PC-3 (cell line): ENCODE results near the gene DCHS1. TPM values are rescaled to one million over a fixed set of nuclear protein-coding genes. Genes with fewer than 3 reads are reported as not detected.

Experiments
- ATAC-seq: fragments of 200-7000 bp; cut with Tn5 transposase; 2 replicates; pipeline ENCODE4 v1.9.1; 2020; ENCODE audit warnings: mild to moderate bottlenecking, moderate library complexity
- BruUV-seq: library from RNA; stranded (reverse); fragments of 400-500 nt; replicated peaks from 2 replicates; lab custom pipeline; 2021; lab: Mats Ljungman, UMichigan
- CTCF ChIA-PET: fragments of 300-600 bp; sonication (Branson Sonifier 250); formaldehyde crosslinking; loops from one replicate; lab custom pipeline; 2022; ENCODE audit warnings: antibody characterized with exemption; lab: Charles Lee
- POLR2A ChIA-PET: fragments of 300-600 bp; sonication (Branson Sonifier 250); formaldehyde crosslinking; loops from one replicate; lab custom pipeline; 2022; ENCODE audit warnings: antibody characterized with exemption; ENCODE audit not compliant: unreplicated experiment; lab: Charles Lee
- DNase-seq: peaks from one replicate; pipeline ENCODE4 v3.0.0-alpha.2; 2015
- H2AFZ ChIP-seq: fragments of 300-600 bp; sonication (generic); 2 replicates; pipeline ENCODE4 v1.6.0; 2016; ENCODE audit warnings: antibody characterized with exemption, low read length
- H3F3A ChIP-seq: fragments of 300-600 bp; sonication (generic); one replicate; pipeline ENCODE4 v1.6.0; 2017; ENCODE audit warnings: antibody characterized with exemption, low read length, control low read depth, mild to moderate bottlenecking; ENCODE audit not compliant: unreplicated experiment
- H3K27ac ChIP-seq: fragments of 300-600 bp; sonication (generic); 2 replicates; pipeline ENCODE4 v1.5.1; 2016; ENCODE audit warnings: mild to moderate bottlenecking, low read length
- H3K27me3 ChIP-seq: fragments of 300-600 bp; sonication (generic); 2 replicates; pipeline ENCODE4 v1.6.1; 2016; ENCODE audit warnings: low read length, mixed read lengths
- H3K36me3 ChIP-seq: fragments of 300-600 bp; sonication (generic); 2 replicates; pipeline ENCODE4 v1.6.1; 2016; ENCODE audit warnings: low read depth, mixed run types, low read length, mixed read lengths
- H3K4me1 ChIP-seq: fragments of 300-600 bp; sonication (generic); 2 replicates; pipeline ENCODE4 v1.5.1; 2016; ENCODE audit warnings: low read length; ENCODE audit not compliant: insufficient read depth
- H3K4me2 ChIP-seq: fragments of 300-600 bp; sonication (generic); 2 replicates; pipeline ENCODE4 v1.6.0; 2016; ENCODE audit warnings: low read length
- H3K4me3 ChIP-seq: fragments of 300-600 bp; sonication (generic); 2 replicates; pipeline ENCODE4 v1.5.1; 2016; ENCODE audit warnings: mild to moderate bottlenecking, low read length, mixed read lengths
- H3K79me2 ChIP-seq: fragments of 300-600 bp; sonication (generic); 2 replicates; pipeline ENCODE4 v1.6.1; 2017; ENCODE audit warnings: low read length, mixed read lengths
- H3K9ac ChIP-seq: fragments of 300-600 bp; sonication (generic); 2 replicates; pipeline ENCODE4 v1.6.0; 2016; ENCODE audit warnings: mild to moderate bottlenecking, low read length
- H3K9me2 ChIP-seq: fragments of 300-600 bp; sonication (generic); replicated peaks from 2 replicates; pipeline ENCODE4 v1.6.1; 2016; ENCODE audit warnings: mixed run types, low read length, mixed read lengths
- H3K9me3 ChIP-seq: fragments of 300-600 bp; sonication (generic); 2 replicates; pipeline ENCODE4 v1.6.1; 2016; ENCODE audit warnings: low read length, mixed read lengths
- H4K20me1 ChIP-seq: fragments of 300-600 bp; sonication (generic); 2 replicates; pipeline ENCODE4 v1.6.1; 2016; ENCODE audit warnings: low read length, mixed read lengths
- CTCF ChIP-seq: fragments of 300-600 bp; sonication (generic); conservative IDR thresholded peaks from 2 replicates; pipeline ENCODE4 v1.5.1; 2017; ENCODE audit warnings: antibody characterized with exemption, low read depth, mild to moderate bottlenecking, low read length
- EZH2 ChIP-seq: fragments of 300-600 bp; sonication (generic); IDR thresholded peaks from one replicate; pipeline ENCODE4 v1.6.1; 2017; ENCODE audit warnings: antibody characterized with exemption, mild to moderate bottlenecking, low read length; ENCODE audit not compliant: unreplicated experiment
- EZH2phosphoT487 ChIP-seq: fragments of 300-600 bp; sonication (generic); IDR thresholded peaks from 2 replicates; pipeline ENCODE4 v1.6.1; 2018; ENCODE audit warnings: mild to moderate bottlenecking, antibody characterized with exemption, low read length, borderline replicate concordance
- intact Hi-C: fragments of 100-400 bp; cut with micrococcal nuclease; formaldehyde crosslinking; loops from 2 replicates; pipeline ENCODE4 v1.9.0; 2023
- total RNA-seq: library from RNA; depleted of rRNA; stranded (reverse); fragments of >200 nt; gene quantifications from 2 replicates; pipeline ENCODE4 v1.2.3, GENCODE V29; 2014

DCHS1 gene
- total RNA-seq, 1 experiment from 2014 or later: under 0.01 TPM

GRCh38 chr11:6601041-6601461 is 54.6 kb downstream of the DCHS1 start:
- DNase-seq: no peak
- Histone ChIP-seq H3K79me2 (peaks cover 66% of the 10 kb centered on the region), H3K9ac (no peak overlapping the region), H3K9me3 (no peaks in the 10 kb centered on the region), H2AFZ (no peak overlapping the region), H3K36me3 (peaks cover 35% of the 10 kb centered on the region; the same call in 1 of the 2 replicates), H3K9me2 (no peaks in the 10 kb centered on the region), H3F3A (no peaks in the 10 kb centered on the region), H3K4me1 (peaks cover 22% of the 10 kb centered on the region), H3K4me2 (no peak overlapping the region), H4K20me1 (no peaks in the 10 kb centered on the region), H3K27ac (no peak overlapping the region), H3K27me3 (no peaks in the 10 kb centered on the region), H3K4me3 (no peak overlapping the region)
- BruUV-seq: no TSS peak
- ChIA-PET CTCF (no interaction called here), POLR2A (no interaction called here)
- intact Hi-C loops: loop anchor here (5.0 to 10.0 kb wide), 3 partner anchors 69 to 226 kb away; partner anchors contain the start of genes ARFIP2 and TIMM10B
- no peak for TF ChIP-seq EZH2phosphoT487
- no peak for TF ChIP-seq EZH2
- TF ChIP-seq CTCF: no peak
- no peak for ATAC-seq

GRCh38 chr11:6599881-6600390 is 55.7 kb downstream of the DCHS1 start:
- H3K9me2 ChIP-seq: no peaks in the 10 kb centered on the region
- peaks cover 13% of the 10 kb centered on the region for H3K4me1 ChIP-seq
- TF ChIP-seq EZH2 (no peak), EZH2phosphoT487 (no peak), CTCF (no peak)
- ATAC-seq: no peak
- ChIA-PET POLR2A (no interaction called here), CTCF (no interaction called here)
- no peak for DNase-seq
- no peaks in the 10 kb centered on the region for H3K27me3 ChIP-seq
- BruUV-seq: no TSS peak
- no peak overlapping the region for H3K9ac ChIP-seq
- peaks cover 55% of the 10 kb centered on the region for H3K79me2 ChIP-seq
- H4K20me1 ChIP-seq: no peaks in the 10 kb centered on the region
- no peaks in the 10 kb centered on the region for H3K9me3 ChIP-seq
- no peaks in the 10 kb centered on the region for H3F3A ChIP-seq
- no peak overlapping the region for H3K4me2 ChIP-seq
- peaks cover 35% of the 10 kb centered on the region; the same call in 1 of the 2 replicates for H3K36me3 ChIP-seq
- H3K27ac ChIP-seq: no peak overlapping the region
- no peak overlapping the region for H2AFZ ChIP-seq
- intact Hi-C loops: loop anchor here (5.0 to 10.0 kb wide), 3 partner anchors 68 to 225 kb away; partner anchors contain the start of genes ARFIP2 and TIMM10B
- H3K4me3 ChIP-seq: no peak overlapping the region

- H3K27ac ChIP-seq: no peak overlapping the region
- H3K9me3 ChIP-seq: no peaks in the 10 kb centered on the region
- no peaks in the 10 kb centered on the region for H3K27me3 ChIP-seq
- ChIA-PET CTCF (no interaction called here), POLR2A (no interaction called here)
- no peak overlapping the region for H3K9ac ChIP-seq
- intact Hi-C loops: no loop called here
- no TSS peak for BruUV-seq
- H3F3A ChIP-seq: no peaks in the 10 kb centered on the region
- H2AFZ ChIP-seq: no peak overlapping the region
- no peak overlapping the region for H3K4me3 ChIP-seq
- H3K9me2 ChIP-seq: no peaks in the 10 kb centered on the region
- no peaks in the 10 kb centered on the region for H4K20me1 ChIP-seq
- H3K4me2 ChIP-seq: no peak overlapping the region
- peaks cover 8% of the 10 kb centered on the region; the same call in 1 of the 2 replicates for H3K4me1 ChIP-seq
- TF ChIP-seq CTCF (no peak), EZH2 (no peak), EZH2phosphoT487 (no peak)
- H3K36me3 ChIP-seq: peaks cover 35% of the 10 kb centered on the region; the same call in 1 of the 2 replicates
- DNase-seq (no peak), ATAC-seq (no peak)
- H3K79me2 ChIP-seq: peaks cover 50% of the 10 kb centered on the region
Measured at GRCh38 chr11:6599449-6599848, 56.2 kb downstream of the DCHS1 start.
